H1 (cell line): ENCODE data around the gene ARHGAP12. TPM values are rescaled to one million over a fixed set of nuclear protein-coding genes. Genes with fewer than 3 reads are reported as not detected.

Source experiments
- CTCF ChIA-PET: fragments of 300-600 bp; sonication (Branson Sonifier 250); formaldehyde crosslinking; loops from one replicate; lab custom pipeline; 2021; ENCODE audit not compliant: partially characterized antibody; lab: Charles Lee
- POLR2A ChIA-PET: fragments of 300-600 bp; sonication (Branson Sonifier 250); formaldehyde crosslinking; loops from one replicate; lab custom pipeline; 2021; ENCODE audit warnings: inconsistent platforms; ENCODE audit not compliant: partially characterized antibody; lab: Charles Lee
- DNase-seq, 2 experiments: peaks; one replicate each; pipeline versions ENCODE4 v3.0.0 to v3.0.0-alpha.2; 2010 to 2022; ENCODE audit warnings: low spot score in 2 of 2, low read depth in 1 of 2, mixed read lengths in 1 of 2
- FAIRE-seq: peaks from 2 replicates; lab custom pipeline; 2011; peaks lifted over from hg19 to GRCh38; lab: Jason Lieb, UNC
- H2AFZ ChIP-seq: 2 replicates; pipeline ENCODE4 v1.8.1; 2012; ENCODE audit warnings: low read length, inconsistent platforms
- H2AK5ac ChIP-seq: 2 replicates; pipeline ENCODE4 v1.6.1; 2013; ENCODE audit warnings: low read depth, low read length
- H2BK120ac ChIP-seq: replicated peaks from 2 replicates; pipeline ENCODE3; 2013; ENCODE audit warnings: low read depth, low read length, inconsistent platforms
- H2BK12ac ChIP-seq: 2 replicates; pipeline ENCODE4 v1.6.1; 2013; ENCODE audit warnings: low read depth, low read length
- H2BK15ac ChIP-seq: 2 replicates; pipeline ENCODE4 v1.6.1; 2013; ENCODE audit warnings: low read length
- H2BK20ac ChIP-seq: 2 replicates; pipeline ENCODE4 v1.6.1; 2013; ENCODE audit warnings: low read length
- H2BK5ac ChIP-seq: 2 replicates; pipeline ENCODE4 v1.6.1; 2013; ENCODE audit warnings: low read depth, low read length
- H3K14ac ChIP-seq: 2 replicates; pipeline ENCODE4 v1.6.1; 2013; ENCODE audit warnings: inconsistent platforms; ENCODE audit not compliant: insufficient read length
- H3K18ac ChIP-seq: 2 replicates; pipeline ENCODE4 v1.6.1; 2013; ENCODE audit warnings: low read length; ENCODE audit errors: extremely low read depth
- H3K23ac ChIP-seq: 2 replicates; pipeline ENCODE4 v1.6.1; 2013; ENCODE audit warnings: inconsistent platforms; ENCODE audit not compliant: insufficient read length
- H3K23me2 ChIP-seq: 2 replicates; pipeline ENCODE4 v1.6.1; 2013; ENCODE audit warnings: low read depth, low read length
- H3K27ac ChIP-seq: 2 replicates; pipeline ENCODE4 v1.6.1; 2011; ENCODE audit warnings: low read depth, low read length, inconsistent platforms
- H3K27me3 ChIP-seq, 4 experiments: replicated peaks in 1 of 4; 1 replicate in 1 of 4; 2 replicates in 3 of 4; pipeline versions ENCODE4 v1.6.1 to v1.8.1; 2011 to 2013; ENCODE audit warnings: low read length in 3 of 4, mild to moderate bottlenecking in 3 of 4, inconsistent platforms in 2 of 4, mixed read lengths in 2 of 4, moderate library complexity in 1 of 4; ENCODE audit not compliant: control insufficient read depth in 3 of 4, insufficient read depth in 3 of 4; ENCODE audit errors: extremely low read depth in 1 of 4
- H3K36me3 ChIP-seq, 4 experiments: 2 replicates each; pipeline versions ENCODE4 v1.6.1 to v1.8.1; 2011 to 2013; ENCODE audit warnings: mild to moderate bottlenecking in 4 of 4, low read length in 3 of 4, moderate library complexity in 2 of 4, control low read depth in 1 of 4, inconsistent platforms in 1 of 4; ENCODE audit not compliant: insufficient read depth in 4 of 4, control insufficient read depth in 2 of 4
- H3K4ac ChIP-seq: replicated peaks from 2 replicates; pipeline ENCODE3; 2013; ENCODE audit warnings: low read length, low read depth, mixed read lengths, inconsistent platforms; ENCODE audit not compliant: insufficient read length
- H3K4me1 ChIP-seq, 4 experiments: replicated peaks in 1 of 4; 1 replicate in 1 of 4; 2 replicates in 3 of 4; pipeline versions ENCODE4 v1.6.1 to v1.8.1; 2011 to 2013; ENCODE audit warnings: low read length in 3 of 4, inconsistent platforms in 2 of 4, mixed read lengths in 1 of 4; ENCODE audit not compliant: insufficient read depth in 4 of 4, control insufficient read depth in 3 of 4
- H3K4me2 ChIP-seq, 2 experiments: 2 replicates each; pipeline versions ENCODE4 v1.6.1 to v1.8.1; 2011 to 2013; ENCODE audit warnings: low read depth in 2 of 2, low read length in 2 of 2, control low read depth in 1 of 2, inconsistent platforms in 1 of 2, mild to moderate bottlenecking in 1 of 2; ENCODE audit not compliant: insufficient read depth in 1 of 2
- H3K4me3 ChIP-seq, 4 experiments: fragments of 200-600, 300-600 bp in 1 of 4; sonication (generic), shearing (Covaris generic), sonication (Bioruptor Twin) in 1 of 4; 2 replicates each; pipeline versions ENCODE4 v1.5.1 to v1.8.1; 2011 to 2016; ENCODE audit warnings: low read length in 4 of 4, low read depth in 3 of 4, control low read depth in 2 of 4, inconsistent platforms in 2 of 4, mild to moderate bottlenecking in 2 of 4, mixed read lengths in 1 of 4, moderate library complexity in 1 of 4; ENCODE audit not compliant: insufficient read depth in 2 of 4; ENCODE audit errors: extremely low read depth in 1 of 4
- H3K56ac ChIP-seq: replicated peaks from 2 replicates; pipeline ENCODE3; 2013; ENCODE audit warnings: low read depth, mild to moderate bottlenecking, mixed read lengths, low read length, inconsistent platforms; ENCODE audit not compliant: insufficient read length
- H3K79me1 ChIP-seq: 2 replicates; pipeline ENCODE4 v1.6.1; 2013; ENCODE audit warnings: low read depth, low read length, control low read depth
- H3K79me2 ChIP-seq, 2 experiments: 2 replicates each; pipeline versions ENCODE4 v1.6.1 to v1.8.1; 2012 to 2013; ENCODE audit warnings: low read length in 2 of 2, mild to moderate bottlenecking in 2 of 2, inconsistent platforms in 1 of 2; ENCODE audit not compliant: insufficient read depth in 2 of 2, control insufficient read depth in 1 of 2
- H3K9ac ChIP-seq, 4 experiments: replicated peaks in 1 of 4; 1 replicate in 1 of 4; 2 replicates in 3 of 4; pipeline versions ENCODE4 v1.6.1 to v1.8.1; 2011 to 2013; ENCODE audit warnings: low read depth in 3 of 4, low read length in 3 of 4, control low read depth in 2 of 4, mild to moderate bottlenecking in 2 of 4, moderate library complexity in 2 of 4, inconsistent platforms in 1 of 4; ENCODE audit errors: extremely low read depth in 1 of 4
- H3K9me3 ChIP-seq, 2 experiments: 2 replicates each; pipeline versions ENCODE4 v1.6.1 to v1.8.1; 2012 to 2013; ENCODE audit warnings: mild to moderate bottlenecking in 2 of 2, moderate library complexity in 2 of 2, control low read depth in 1 of 2, inconsistent platforms in 1 of 2, low read depth in 1 of 2, low read length in 1 of 2, mixed read lengths in 1 of 2; ENCODE audit not compliant: insufficient read depth in 2 of 2
- H4K20me1 ChIP-seq, 2 experiments: replicated peaks in 1 of 2; 2 replicates each; pipeline versions ENCODE3 to v1.8.1; 2011 to 2013; ENCODE audit warnings: inconsistent platforms in 2 of 2, low read length in 2 of 2, mild to moderate bottlenecking in 1 of 2; ENCODE audit not compliant: insufficient read depth in 2 of 2, control insufficient read depth in 1 of 2
- H4K5ac ChIP-seq: 2 replicates; pipeline ENCODE4 v1.6.1; 2013; ENCODE audit warnings: low read length, low read depth, mixed read lengths, inconsistent platforms; ENCODE audit not compliant: insufficient read length
- H4K8ac ChIP-seq: 2 replicates; pipeline ENCODE4 v1.8.0; 2013; ENCODE audit warnings: mild to moderate bottlenecking, moderate library complexity, low read length, inconsistent platforms; ENCODE audit not compliant: insufficient read depth; ENCODE audit errors: extremely low read depth
- H4K91ac ChIP-seq: replicated peaks from 2 replicates; pipeline ENCODE3; 2013; ENCODE audit warnings: low read length, mixed read lengths, inconsistent platforms; ENCODE audit not compliant: insufficient read length
- BACH1 ChIP-seq: IDR thresholded peaks from 2 replicates; pipeline ENCODE4 v1.6.1; 2012; ENCODE audit warnings: low read length, improper control_type of control experiment
- SP1 ChIP-seq: IDR thresholded peaks from 2 replicates; pipeline ENCODE4 v1.6.1; 2011; ENCODE audit warnings: low read depth, low read length
- ZNF274 ChIP-seq: IDR thresholded peaks from 2 replicates; pipeline ENCODE4 v1.7.0; 2012; ENCODE audit warnings: low read length, borderline replicate concordance; ENCODE audit errors: extremely low read depth
- WGBS, 2 experiments: shearing (Covaris generic) in 1 of 2; methylation state at CpG; one replicate each; pipeline versions ENCODE4 v1.1.6 to v1.1.7; 2013 to 2015; ENCODE audit warnings: low lambda C conversion rate in 2 of 2, mixed read lengths in 2 of 2, inconsistent platforms in 1 of 2, low coverage in 1 of 2, missing lambda C conversion rate in 1 of 2; ENCODE audit not compliant: insufficient replicate concordance in 2 of 2, insufficient coverage in 1 of 2, insufficient read length in 1 of 2; ENCODE audit errors: extremely low coverage in 1 of 2, missing lambda C conversion rate in 1 of 2; 5-methylcytosine and 5-hydroxymethylcytosine counted together
- polyA plus RNA-seq, 7 experiments: library from polyadenylated mRNA; depleted of rRNA in 3 of 7; stranded (reverse) in 5 of 7; unstranded in 2 of 7; fragments of >200 nt in 5 of 7; fragments of 200-250 nt in 2 of 7; gene quantifications; 1 replicate in 5 of 7; 2 replicates in 1 of 7; 4 replicates in 1 of 7; pipeline versions ENCODE4 v1.2.1 to v1.2.3, GENCODE V29; 2011 to 2013; ENCODE audit warnings: missing spikeins in 2 of 7, mixed read lengths in 2 of 7
- total RNA-seq: library from RNA; stranded (reverse); fragmentation: NEBNext Ultra II Directional; extraction: Animal tissue kit (Norgen Biotek cat#: 25700); gene quantifications from 2 replicates; pipeline ENCODE4 v1.2.1, GENCODE V29; 2021

The ARHGAP12 gene
- total and polyA plus RNA-seq, 2 of the 8 experiments (the other 6 are each of a cell fraction or from before 2014, with no cell fraction given): 10.1 to 39.0 TPM

- DNase-seq (no peak), FAIRE-seq (no peak)
- H3K23ac ChIP-seq: no peak overlapping the region
- no peak overlapping the region for H3K4me2 ChIP-seq
- no peak overlapping the region for H3K56ac ChIP-seq
- 88% methylated on average over 5 of the region's 5 CpGs; no CpG with 5 or more reads in 1 of the 2 experiments for WGBS, 2 experiments
- no peak overlapping the region for H4K5ac ChIP-seq
- H3K9me3 ChIP-seq: no peaks in the 10 kb centered on the region
- POLR2A ChIA-PET: interaction anchor here (1.3 kb wide), 1 partner anchor 23 kb away, joined by 4 read pairs; no protein-coding TSS in a partner anchor
- no peak overlapping the region for H2BK20ac ChIP-seq
- no peak for TF ChIP-seq ZNF274
- TF ChIP-seq BACH1: no peak
- no peak for TF ChIP-seq SP1
- H4K91ac ChIP-seq: no peak overlapping the region
- H2BK120ac ChIP-seq: no peak overlapping the region
- H2BK15ac ChIP-seq: no peak overlapping the region
- no peak overlapping the region for H3K27ac ChIP-seq
- H3K9ac ChIP-seq: no peak overlapping the region
- peaks cover 10% of the 10 kb centered on the region; the same call in 1 of the 2 replicates for H3K79me1 ChIP-seq
- no peak overlapping the region for H2AK5ac ChIP-seq
- no peak overlapping the region for H4K8ac ChIP-seq
- no peak overlapping the region for H3K18ac ChIP-seq
- H3K23me2 ChIP-seq: no peaks in the 10 kb centered on the region
- H3K36me3 ChIP-seq: peaks cover 6 to 18% (median 12%) of the 10 kb centered on the region in 4 experiments; a peak in 7 of 8 replicates
- H4K20me1 ChIP-seq: peaks cover 0 to 8% of the 10 kb centered on the region in 2 experiments
- peaks cover 5 to 96% of the 10 kb centered on the region in 2 experiments for H3K79me2 ChIP-seq
- no peak overlapping the region for H2AFZ ChIP-seq
- no peaks in the 10 kb centered on the region for H3K4me1 ChIP-seq
- CTCF ChIA-PET: interaction anchor here (0.6 kb wide), 2 partner anchors 215 to 456 kb away, joined by 3 to 4 read pairs; no protein-coding TSS in a partner anchor
- no peak overlapping the region for H2BK5ac ChIP-seq
- no peak overlapping the region for H3K14ac ChIP-seq
- H3K4me3 ChIP-seq: no peak overlapping the region
- no peak overlapping the region for H3K4ac ChIP-seq
- H2BK12ac ChIP-seq: no peak overlapping the region
- no peaks in the 10 kb centered on the region for H3K27me3 ChIP-seq
Measured at GRCh38 chr10:31906039-31906438, 22.6 kb downstream of the ARHGAP12 start.
